ENCODE measurements around the gene RNF26.
A peak's percentile ranks its signal among the peaks of the same experiment; 100 is the strongest.

RNF26 gene

DNA sequence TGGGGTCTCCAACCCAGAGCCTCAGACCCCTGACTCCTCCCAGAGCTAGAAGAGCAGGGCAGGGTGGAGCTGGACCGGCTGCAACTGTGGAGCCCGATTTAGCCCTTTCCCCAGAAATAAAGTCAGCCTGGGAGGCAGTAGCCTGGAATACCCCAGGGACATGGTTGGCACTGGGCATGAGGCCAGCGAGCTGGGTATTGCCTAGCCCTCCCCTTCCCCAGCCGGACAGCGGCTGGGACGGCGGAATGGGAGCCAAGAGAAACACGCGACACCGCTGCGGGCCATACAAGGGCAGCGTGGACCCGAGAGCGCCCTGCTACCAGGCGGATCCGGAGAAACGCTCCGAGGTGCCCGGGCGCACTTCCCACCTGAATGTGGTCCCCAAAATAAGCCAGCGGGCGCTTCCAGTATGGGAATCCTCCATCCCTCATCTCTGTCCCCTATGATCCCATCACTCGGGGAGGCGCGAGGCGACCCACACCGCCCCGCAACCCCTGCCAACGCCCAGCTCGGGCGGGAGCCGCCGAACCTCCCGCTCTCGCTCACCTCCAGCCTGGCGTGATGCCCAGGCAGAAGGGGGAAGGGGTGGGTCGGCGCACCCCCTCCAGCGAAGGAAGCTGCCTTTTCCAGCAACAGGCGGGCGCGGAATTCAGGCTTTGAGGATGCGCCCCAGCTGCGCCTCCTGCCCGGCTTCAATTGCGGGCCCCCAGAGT is 18.2 kb upstream of the RNF26 start:
- DNase-seq, result no peak

- no peak for DNase-seq
Measured at GRCh38 chr11:119316729-119317591, 17.4 kb upstream of the RNF26 start, which contains the start of gene MCAM. TSS of gene MCAM (minus strand) at chr11:119317130. CDS start at chr11:119317101, 29 bp downstream.

GRCh38 chr11:119317592-119318239 is 16.6 kb upstream of the RNF26 start:
- no peak for DNase-seq

DNA sequence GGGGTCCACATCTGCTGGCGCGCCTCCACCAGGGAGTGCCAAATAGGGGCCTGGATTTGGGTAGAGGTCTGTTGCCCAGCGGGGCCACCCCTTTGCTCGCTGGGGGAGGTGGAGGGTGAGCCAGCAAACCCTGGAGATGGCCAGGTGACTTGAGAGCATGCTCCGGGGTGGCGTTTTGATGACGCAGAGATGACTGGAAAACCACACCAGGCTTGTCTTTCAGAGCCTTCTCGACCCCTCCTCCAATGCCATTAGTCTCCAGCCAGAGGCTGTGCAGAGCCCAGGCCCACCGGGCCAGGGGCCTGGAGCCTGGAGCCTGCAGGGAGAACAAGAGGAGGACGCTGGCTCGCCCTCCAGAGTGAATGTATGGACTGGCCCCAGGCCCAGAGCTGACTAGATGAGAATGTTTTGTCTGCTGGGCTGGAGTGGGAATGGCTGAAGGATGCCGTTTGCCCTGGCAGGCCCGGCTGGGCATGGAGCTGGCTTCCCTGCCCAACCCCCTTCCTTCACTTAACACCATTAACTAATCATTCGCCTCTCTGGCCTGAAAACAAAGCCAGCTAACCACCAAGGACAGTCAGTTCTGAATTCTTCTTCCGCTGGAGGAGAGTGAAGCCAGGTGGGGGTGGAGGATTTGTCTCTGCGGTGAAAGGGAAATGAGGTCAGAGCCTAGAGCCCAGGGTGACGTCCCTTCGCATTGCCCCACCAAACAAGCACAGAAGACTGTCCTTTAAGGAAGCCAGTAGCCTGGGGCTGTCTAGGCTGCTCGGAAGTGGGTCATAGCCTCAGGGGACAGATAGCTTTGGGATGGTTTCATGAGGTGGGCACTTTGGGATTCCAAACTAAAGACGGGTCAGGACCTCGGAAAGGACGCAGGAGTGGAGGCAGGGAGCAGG is 15.8 kb upstream of the RNF26 start:
- no peak for DNase-seq

GRCh38 chr11:119319136-119319699 is 15.1 kb upstream of the RNF26 start:
- no peak for DNase-seq

- no peak for DNase-seq
Measured at GRCh38 chr11:119319700-119320239, 14.6 kb upstream of the RNF26 start.

DNA sequence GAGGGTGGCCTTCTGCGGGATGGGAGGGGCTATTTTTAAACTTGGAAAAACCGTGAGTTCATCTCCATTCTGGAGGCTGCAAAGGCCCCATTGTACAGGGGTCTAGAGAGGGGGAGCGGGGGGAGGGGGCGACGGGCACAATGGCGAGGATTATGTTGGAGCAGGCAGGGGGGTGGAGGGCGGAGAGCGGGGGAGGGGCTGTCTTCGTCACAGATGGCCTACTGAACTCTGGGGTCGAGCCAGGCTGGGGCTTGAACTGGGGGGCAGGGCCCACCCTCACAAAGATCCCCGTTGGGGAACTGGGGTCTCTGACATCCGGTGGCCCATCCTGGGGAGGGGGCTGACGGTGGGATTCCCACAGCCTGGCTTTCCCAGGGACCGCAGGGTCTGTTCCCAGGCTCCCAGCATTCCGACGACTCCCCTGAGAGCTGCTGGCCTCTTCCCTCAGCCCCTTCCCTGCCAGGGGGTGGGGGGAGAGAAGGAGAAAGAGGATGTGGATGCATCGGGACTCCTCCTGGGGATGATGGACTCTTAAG is 14.0 kb upstream of the RNF26 start:
- DNase-seq, result no peak

DNA sequence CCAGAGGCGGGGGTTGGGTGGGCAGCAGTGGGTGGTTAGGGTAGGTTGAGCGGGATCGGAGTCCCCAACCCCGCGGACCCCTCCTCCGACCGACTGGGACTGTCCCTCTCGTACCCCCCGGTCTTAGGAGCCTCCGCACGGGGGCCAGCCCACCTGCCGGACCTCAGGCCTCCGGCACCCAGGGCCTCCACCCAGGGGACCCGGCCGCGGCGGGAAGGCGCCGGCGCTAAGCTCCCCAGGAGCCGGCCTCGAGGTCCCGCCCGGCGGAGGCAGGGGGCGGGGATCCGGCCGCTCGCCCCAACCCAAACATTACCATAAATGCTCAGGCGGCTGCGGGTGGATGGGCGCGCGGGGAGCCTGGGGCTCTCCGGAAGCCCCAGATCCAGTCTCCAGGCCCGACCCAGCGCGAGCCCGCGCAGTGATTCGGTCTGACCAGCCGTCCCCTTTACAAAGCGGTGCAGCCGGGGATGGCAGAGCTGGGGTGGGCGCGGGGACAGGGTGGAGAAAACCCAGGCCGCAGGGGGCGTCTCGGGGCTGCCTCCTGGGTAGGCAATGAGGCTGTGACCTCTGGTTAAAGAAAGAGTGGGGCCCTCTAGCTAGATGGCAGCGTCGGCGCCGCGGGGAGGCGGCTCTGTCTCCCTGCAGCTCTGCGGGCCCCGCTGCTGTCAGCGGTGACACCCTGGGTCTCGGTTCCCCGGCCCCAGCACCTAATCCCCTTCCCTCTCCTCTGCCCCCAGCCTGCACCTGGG is 13.4 kb upstream of the RNF26 start:
- peak; percentile 70 for DNase-seq

- DNase-seq, result no peak
Measured at GRCh38 chr11:119322360-119322739, 12.0 kb upstream of the RNF26 start.

DNA sequence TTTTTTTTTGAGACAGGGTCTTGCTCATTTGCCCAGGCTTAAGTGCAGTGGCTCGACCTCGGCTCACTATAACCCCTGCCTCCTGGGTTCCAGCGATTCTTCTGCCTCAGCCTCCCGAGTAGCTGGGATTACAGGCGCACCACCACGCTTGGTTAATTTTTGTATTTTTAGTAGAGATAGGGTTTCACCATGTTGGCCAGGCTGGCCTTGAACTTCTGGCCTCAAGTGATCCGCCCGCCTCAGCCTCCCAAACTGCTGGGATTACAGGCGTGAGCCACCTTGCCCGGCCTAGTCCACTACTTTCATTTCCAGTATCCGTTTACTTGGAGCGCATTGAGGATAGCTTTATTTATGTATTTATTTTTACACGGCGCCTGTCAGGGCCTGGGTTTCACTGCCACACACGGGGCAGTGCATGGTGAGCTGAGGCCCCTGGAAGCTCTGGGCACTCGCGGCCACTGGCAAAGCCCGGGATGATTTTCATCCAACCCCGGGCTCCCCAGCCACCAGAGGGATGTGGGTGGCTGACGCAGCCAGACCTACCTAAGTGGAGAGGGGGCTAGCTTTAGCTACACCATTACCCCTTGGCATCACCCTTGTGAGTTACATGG is 11.3 kb upstream of the RNF26 start:
- DNase-seq, result no peak

DNA sequence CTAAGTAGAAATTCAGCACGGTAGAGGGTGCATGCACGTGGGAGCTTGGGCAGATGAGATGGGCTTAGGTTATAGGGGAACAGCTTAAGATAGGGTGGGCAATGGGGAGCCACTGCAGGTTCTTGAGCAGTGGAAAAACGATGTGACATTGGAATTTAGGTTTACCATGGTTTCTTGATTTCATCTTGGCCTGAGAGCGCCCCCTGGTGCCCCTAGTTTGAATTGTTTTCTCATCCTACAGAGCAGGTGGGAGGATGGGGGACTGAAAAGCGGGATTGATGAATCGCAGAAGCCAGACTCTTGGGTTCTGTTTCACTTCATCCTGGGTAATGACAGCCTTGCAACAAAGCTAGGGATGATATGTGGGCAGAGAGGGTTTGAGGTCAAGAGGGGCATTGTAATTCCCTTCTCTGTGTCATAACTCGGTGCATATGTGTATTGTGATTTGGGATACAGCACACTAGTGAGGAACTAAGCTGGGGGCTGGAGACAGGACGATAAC is 10.7 kb upstream of the RNF26 start:
- peak; percentile 91 for DNase-seq

DNA sequence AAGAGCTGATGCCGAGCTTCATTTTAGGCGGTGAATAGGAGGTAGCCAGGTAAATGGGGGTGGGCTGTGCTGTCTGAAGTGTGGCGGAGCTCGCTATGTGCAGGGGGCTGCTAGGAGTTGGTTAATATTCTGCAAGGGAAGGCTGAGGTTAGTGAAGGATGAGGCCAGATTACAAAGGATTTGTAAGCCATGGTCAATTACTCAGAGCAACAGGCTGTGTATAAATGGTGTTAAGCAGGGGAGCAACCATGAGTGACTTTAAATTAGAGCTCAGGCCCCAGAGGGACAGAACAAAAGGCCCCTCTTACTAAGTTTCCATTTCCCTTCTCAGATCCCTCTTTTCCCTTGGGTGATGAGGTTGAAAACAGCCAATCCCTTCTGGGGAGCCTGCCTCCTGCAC is 10.1 kb upstream of the RNF26 start:
- no peak for DNase-seq

DNA sequence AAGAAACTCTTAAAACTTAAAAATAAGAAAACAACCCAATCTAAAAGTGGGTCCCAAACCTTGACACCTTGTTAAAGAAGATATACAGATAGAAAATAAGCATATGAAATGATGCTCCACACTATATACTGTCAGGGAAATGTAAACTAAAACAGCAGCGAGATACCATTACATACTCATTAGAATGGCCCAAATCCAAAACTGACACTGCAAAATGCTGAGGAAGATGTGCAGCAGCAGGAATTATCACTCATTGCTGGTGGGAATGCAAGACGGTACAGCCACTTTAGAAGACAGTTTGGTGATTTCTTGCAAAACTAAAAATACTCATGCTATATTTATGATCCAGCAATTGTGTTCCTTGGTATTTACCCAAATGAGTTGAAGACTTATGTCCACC is 5.0 kb upstream of the RNF26 start:
- no peak for DNase-seq

DNA sequence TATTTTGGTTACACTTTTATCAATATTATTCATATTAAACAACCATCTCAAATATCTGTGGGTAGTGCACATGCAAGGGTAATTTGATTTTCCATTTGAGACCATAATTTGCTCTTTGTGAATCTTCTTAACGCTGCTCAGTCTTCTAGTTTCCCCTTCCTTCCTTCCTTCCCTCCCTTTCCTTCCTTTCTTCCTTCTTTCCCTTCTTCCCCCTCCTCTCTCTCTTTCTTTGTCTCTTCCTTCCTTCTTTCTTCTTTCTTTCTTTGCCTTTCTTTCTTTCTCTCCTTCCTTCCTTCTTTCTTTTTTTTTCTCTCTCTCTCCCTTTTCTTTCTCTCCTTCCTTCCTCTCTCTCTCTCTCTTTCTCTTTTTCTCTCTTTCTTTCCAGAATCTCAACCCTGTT is 4.1 kb upstream of the RNF26 start:
- DNase-seq, result no peak

- no peak for DNase-seq
Measured at GRCh38 chr11:119332111-119332765, 2.1 kb upstream of the RNF26 start.

DNA sequence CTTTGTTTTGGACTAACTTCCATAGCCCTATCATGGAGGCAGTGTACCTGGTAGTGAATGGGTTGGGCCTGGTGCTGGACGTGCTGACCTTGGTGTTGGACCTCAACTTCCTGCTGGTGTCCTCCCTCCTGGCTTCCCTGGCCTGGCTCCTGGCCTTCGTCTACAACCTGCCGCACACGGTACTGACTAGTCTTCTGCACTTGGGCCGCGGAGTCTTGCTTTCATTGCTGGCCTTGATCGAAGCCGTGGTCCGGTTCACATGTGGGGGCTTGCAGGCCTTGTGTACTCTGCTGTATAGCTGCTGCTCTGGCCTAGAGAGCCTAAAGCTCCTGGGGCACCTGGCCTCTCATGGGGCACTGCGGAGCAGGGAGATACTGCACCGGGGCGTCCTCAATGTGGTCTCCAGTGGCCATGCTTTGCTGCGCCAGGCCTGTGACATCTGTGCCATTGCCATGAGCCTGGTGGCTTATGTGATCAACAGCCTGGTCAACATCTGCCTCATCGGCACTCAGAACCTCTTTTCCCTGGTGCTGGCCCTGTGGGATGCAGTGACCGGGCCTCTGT is 846 bp downstream of the RNF26 start:
- DNase-seq, result no peak

DNA sequence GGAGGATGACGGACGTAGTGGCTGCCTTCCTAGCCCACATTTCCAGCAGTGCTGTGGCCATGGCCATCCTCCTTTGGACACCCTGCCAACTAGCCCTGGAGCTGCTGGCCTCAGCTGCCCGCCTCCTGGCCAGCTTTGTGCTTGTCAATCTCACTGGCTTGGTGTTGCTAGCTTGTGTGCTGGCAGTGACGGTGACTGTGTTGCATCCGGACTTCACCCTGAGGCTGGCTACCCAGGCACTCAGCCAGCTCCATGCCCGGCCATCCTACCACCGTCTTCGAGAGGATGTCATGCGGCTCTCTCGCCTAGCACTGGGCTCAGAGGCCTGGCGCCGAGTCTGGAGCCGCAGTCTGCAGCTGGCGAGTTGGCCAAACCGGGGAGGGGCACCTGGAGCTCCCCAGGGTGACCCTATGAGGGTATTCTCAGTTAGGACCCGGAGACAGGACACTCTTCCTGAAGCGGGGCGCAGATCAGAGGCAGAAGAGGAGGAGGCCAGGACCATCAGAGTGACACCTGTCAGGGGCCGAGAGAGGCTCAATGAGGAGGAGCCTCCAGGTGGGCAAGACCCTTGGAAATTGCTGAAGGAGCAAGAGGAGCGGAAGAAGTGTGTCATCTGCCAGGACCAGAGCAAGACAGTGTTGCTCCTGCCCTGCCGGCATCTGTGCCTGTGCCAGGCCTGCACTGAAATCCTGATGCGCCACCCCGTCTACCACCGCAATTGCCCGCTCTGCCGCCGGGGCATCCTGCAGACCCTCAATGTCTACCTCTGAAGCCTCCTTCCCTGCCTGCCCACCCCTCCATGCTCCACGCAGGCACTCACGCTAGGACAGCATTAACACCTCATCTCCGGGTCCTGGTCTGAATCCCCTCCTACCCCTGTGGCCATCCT is 1.6 kb downstream of the RNF26 start:
- no peak for DNase-seq

GRCh38 chr11:119336744-119337469 is 2.6 kb downstream of the RNF26 start:
- DNase-seq, result no peak

Data from activated CD4-positive, alpha-beta T cell treated with anti-CD3 and anti-CD28 coated beads for 48 hours (primary cell).